Upper lobe of right lung (tissue), 1 donor: ENCODE measurements around the gene AGA. TPM values are rescaled to one million over a fixed set of nuclear protein-coding genes. Genes with fewer than 3 reads are reported as not detected.

Source experiments
- ATAC-seq: fragments of 200-7000 bp; cut with Tn5 transposase; one replicate; pipeline ENCODE4 v1.9.1; 2020; ENCODE audit warnings: mild to moderate bottlenecking, moderate library complexity
- DNase-seq: peaks from one replicate; pipeline ENCODE4 v3.0.0-alpha.2; 2020
- H3K27ac ChIP-seq: fragments of 200-600 bp; one replicate; pipeline ENCODE4 v1.8.0; 2022
- H3K27me3 ChIP-seq: fragments of 200-600 bp; one replicate; pipeline ENCODE4 v1.8.0; 2022; ENCODE audit warnings: mild to moderate bottlenecking
- H3K36me3 ChIP-seq: fragments of 200-600 bp; one replicate; pipeline ENCODE4 v1.8.0; 2022
- H3K4me1 ChIP-seq: fragments of 200-600 bp; one replicate; pipeline ENCODE4 v1.8.0; 2022
- H3K4me3 ChIP-seq: fragments of 200-600 bp; one replicate; pipeline ENCODE4 v1.8.0; 2022; ENCODE audit warnings: mild to moderate bottlenecking
- H3K9me3 ChIP-seq: fragments of 200-600 bp; one replicate; pipeline ENCODE4 v1.8.0; 2022
- CTCF ChIP-seq: fragments of 200-600 bp; IDR thresholded peaks from one replicate; pipeline ENCODE4 v1.8.0; 2022; ENCODE audit warnings: antibody characterized with exemption
- intact Hi-C: fragments of 100-400 bp; cut with DNase I; formaldehyde crosslinking; loops from one replicate; pipeline ENCODE4 v1.11.0; 2022
- total RNA-seq: library from RNA; stranded (reverse); fragmentation: NEBNext Ultra II Directional; extraction: Animal tissue kit (Norgen Biotek cat#: 25700); gene quantifications from one replicate; pipeline ENCODE4 v1.2.1, GENCODE V29; 2021
- donor health status: DM: no; HTN: yes; CAD: no; lungs with severe emphysema.

AGA gene
- total RNA-seq, 1 donor from 2014 or later: 30.2 TPM

- TF ChIP-seq CTCF: no peak
- Histone ChIP-seq H3K27ac (no peak overlapping the region), H3K27me3 (no peaks in the 10 kb centered on the region), H3K4me3 (no peak overlapping the region), H3K9me3 (no peaks in the 10 kb centered on the region), H3K4me1 (no peaks in the 10 kb centered on the region), H3K36me3 (no peaks in the 10 kb centered on the region)
- ATAC-seq: no peak
- intact Hi-C loops: no loop called here
- no peak for DNase-seq
These were observed 43.3 kb upstream of the AGA start for GRCh38 chr4:177485528-177485927.

GRCh38 chr4:177484613-177485021 lies 42.4 kb upstream of the AGA start:
- Histone ChIP-seq H3K36me3 (no peaks in the 10 kb centered on the region), H3K27me3 (no peaks in the 10 kb centered on the region), H3K27ac (no peak overlapping the region), H3K4me3 (no peak overlapping the region), H3K4me1 (no peaks in the 10 kb centered on the region), H3K9me3 (no peaks in the 10 kb centered on the region)
- intact Hi-C loops: no loop called here
- ATAC-seq (no peak), DNase-seq (no peak)
- TF ChIP-seq CTCF: no peak

GRCh38 chr4:177483760-177484159 lies 41.5 kb upstream of the AGA start:
- H3K27ac ChIP-seq: no peak overlapping the region
- H3K4me3 ChIP-seq: no peak overlapping the region
- H3K9me3 ChIP-seq: no peaks in the 10 kb centered on the region
- H3K4me1 ChIP-seq: no peaks in the 10 kb centered on the region
- no peak for TF ChIP-seq CTCF
- H3K36me3 ChIP-seq: no peaks in the 10 kb centered on the region
- ATAC-seq (no peak), DNase-seq (no peak)
- no peaks in the 10 kb centered on the region for H3K27me3 ChIP-seq
- intact Hi-C loops: no loop called here

GRCh38 chr4:177483271-177483670 lies 41.0 kb upstream of the AGA start:
- no peak overlapping the region for H3K4me3 ChIP-seq
- no peaks in the 10 kb centered on the region for H3K27me3 ChIP-seq
- H3K27ac ChIP-seq: no peak overlapping the region
- H3K9me3 ChIP-seq: no peaks in the 10 kb centered on the region
- no peak for DNase-seq
- no peaks in the 10 kb centered on the region for H3K36me3 ChIP-seq
- TF ChIP-seq CTCF: no peak
- intact Hi-C loops: no loop called here
- no peaks in the 10 kb centered on the region for H3K4me1 ChIP-seq
- no peak for ATAC-seq

GRCh38 chr4:177482367-177482766 lies 40.1 kb upstream of the AGA start:
- DNase-seq (no peak), ATAC-seq (no peak)
- Histone ChIP-seq H3K4me1 (no peaks in the 10 kb centered on the region), H3K27me3 (no peaks in the 10 kb centered on the region), H3K36me3 (no peaks in the 10 kb centered on the region), H3K9me3 (no peaks in the 10 kb centered on the region), H3K4me3 (no peak overlapping the region), H3K27ac (no peak overlapping the region)
- no peak for TF ChIP-seq CTCF
- intact Hi-C loops: no loop called here

- Histone ChIP-seq H3K9me3 (no peaks in the 10 kb centered on the region), H3K27me3 (no peaks in the 10 kb centered on the region), H3K27ac (no peak overlapping the region), H3K4me1 (no peaks in the 10 kb centered on the region), H3K4me3 (no peak overlapping the region), H3K36me3 (no peaks in the 10 kb centered on the region)
- ATAC-seq (no peak), DNase-seq (no peak)
- intact Hi-C loops: no loop called here
- TF ChIP-seq CTCF: no peak
These were observed 38.6 kb upstream of the AGA start for GRCh38 chr4:177480795-177481194.
